ENCODE results near the gene SHISA9. TPM values are rescaled to one million over a fixed set of nuclear protein-coding genes. Genes with fewer than 3 reads are reported as not detected.

The SHISA9 gene
- total and polyA plus RNA-seq, 2 donors from 2014 or later = 0.95 to 2.8 TPM

- Histone ChIP-seq H3K27ac (ENCODE audit: low read depth in 2 of 2, low read length in 2 of 2) (no peak overlapping the region), H3K9ac (ENCODE audit: low read length in 3 of 3) (no peak overlapping the region), H3K36me3 (ENCODE audit: control insufficient read depth in 2 of 3, insufficient read depth in 3 of 3, low read length in 3 of 3) (no peaks in the 10 kb centered on the region), H3K9me3 (ENCODE audit: control insufficient read depth in 2 of 3, insufficient read depth in 1 of 3, low read length in 3 of 3) (no peaks in the 10 kb centered on the region), H3K4me3 (ENCODE audit: low read length in 3 of 3) (no peak overlapping the region), H3K4me1 (ENCODE audit: control insufficient read depth in 2 of 3, insufficient read depth in 2 of 3, low read depth in 1 of 3, low read length in 3 of 3) (no peaks in the 10 kb centered on the region), H3K27me3 (ENCODE audit: control insufficient read depth, insufficient read depth, low read length) (no peaks in the 10 kb centered on the region)
- no peak for FAIRE-seq
- no peak for TF ChIP-seq CTCF (IDR thresholded peaks at IDR 0.05; ENCODE audit: borderline replicate concordance, extremely low read depth, insufficient read depth)
- intact Hi-C loops (cut with DNase I) = no loop called here
- DNase-seq = no peak
Observed at GRCh38 chr16:12862941-12863340, 38.5 kb upstream of the SHISA9 start.

GRCh38 chr16:12866981-12867551 lies 34.3 kb upstream of the SHISA9 start:
- FAIRE-seq (no peak), DNase-seq (no peak)
- Histone ChIP-seq H3K27ac (ENCODE audit: low read depth in 2 of 2, low read length in 2 of 2) (no peak overlapping the region), H3K36me3 (ENCODE audit: control insufficient read depth in 2 of 3, insufficient read depth in 3 of 3, low read length in 3 of 3) (no peaks in the 10 kb centered on the region), H3K9ac (ENCODE audit: low read length in 3 of 3) (no peak overlapping the region), H3K4me3 (ENCODE audit: low read length in 3 of 3) (no peak overlapping the region), H3K27me3 (ENCODE audit: control insufficient read depth, insufficient read depth, low read length) (no peaks in the 10 kb centered on the region), H3K9me3 (ENCODE audit: control insufficient read depth in 2 of 3, insufficient read depth in 1 of 3, low read length in 3 of 3) (peaks cover 0 to 7% (median 0%) of the 10 kb centered on the region in 3 donors), H3K4me1 (ENCODE audit: control insufficient read depth in 2 of 3, insufficient read depth in 2 of 3, low read depth in 1 of 3, low read length in 3 of 3) (no peaks in the 10 kb centered on the region)
- intact Hi-C loops (cut with DNase I) = no loop called here
- TF ChIP-seq CTCF (IDR thresholded peaks at IDR 0.05; ENCODE audit: borderline replicate concordance, extremely low read depth, insufficient read depth) = no peak

GRCh38 chr16:12868169-12868568 lies 33.2 kb upstream of the SHISA9 start:
- DNase-seq (no peak), FAIRE-seq (no peak)
- no peak for TF ChIP-seq CTCF (IDR thresholded peaks at IDR 0.05; ENCODE audit: borderline replicate concordance, extremely low read depth, insufficient read depth)
- Histone ChIP-seq H3K27me3 (ENCODE audit: control insufficient read depth, insufficient read depth, low read length) (no peaks in the 10 kb centered on the region), H3K9ac (ENCODE audit: low read length in 3 of 3) (no peak overlapping the region), H3K27ac (ENCODE audit: low read depth in 2 of 2, low read length in 2 of 2) (no peak overlapping the region), H3K9me3 (ENCODE audit: control insufficient read depth in 2 of 3, insufficient read depth in 1 of 3, low read length in 3 of 3) (peaks cover 0 to 7% (median 0%) of the 10 kb centered on the region in 3 donors), H3K4me3 (ENCODE audit: low read length in 3 of 3) (no peak overlapping the region), H3K36me3 (ENCODE audit: control insufficient read depth in 2 of 3, insufficient read depth in 3 of 3, low read length in 3 of 3) (no peaks in the 10 kb centered on the region), H3K4me1 (ENCODE audit: control insufficient read depth in 2 of 3, insufficient read depth in 2 of 3, low read depth in 1 of 3, low read length in 3 of 3) (no peaks in the 10 kb centered on the region)
- intact Hi-C loops (cut with DNase I) = no loop called here

- Histone ChIP-seq H3K9me3 (ENCODE audit: control insufficient read depth in 2 of 3, insufficient read depth in 1 of 3, low read length in 3 of 3) (peaks cover 0 to 7% (median 0%) of the 10 kb centered on the region in 3 donors), H3K36me3 (ENCODE audit: control insufficient read depth in 2 of 3, insufficient read depth in 3 of 3, low read length in 3 of 3) (no peaks in the 10 kb centered on the region), H3K27ac (ENCODE audit: low read depth in 2 of 2, low read length in 2 of 2) (no peak overlapping the region), H3K4me1 (ENCODE audit: control insufficient read depth in 2 of 3, insufficient read depth in 2 of 3, low read depth in 1 of 3, low read length in 3 of 3) (no peaks in the 10 kb centered on the region), H3K9ac (ENCODE audit: low read length in 3 of 3) (no peak overlapping the region), H3K27me3 (ENCODE audit: control insufficient read depth, insufficient read depth, low read length) (no peaks in the 10 kb centered on the region), H3K4me3 (ENCODE audit: low read length in 3 of 3) (no peak overlapping the region)
- intact Hi-C loops (cut with DNase I) = no loop called here
- FAIRE-seq (no peak), DNase-seq (peak in 1 of 5 donors; percentile 1)
- TF ChIP-seq CTCF (IDR thresholded peaks at IDR 0.05; ENCODE audit: borderline replicate concordance, extremely low read depth, insufficient read depth) = no peak
Observed at GRCh38 chr16:12868788-12869187, 32.6 kb upstream of the SHISA9 start.

Data from kidney (tissue), 14 donors.